SU-DHL-6 (cell line): ENCODE data around the gene INSL3.

Experiments used
- H2AFZ ChIP-seq: fragments of 200-600 bp; sonication (generic); 2 replicates; pipeline ENCODE4 v1.6.1; 2014; ENCODE audit warnings: low read depth, mild to moderate bottlenecking, moderate library complexity, mixed read lengths, antibody characterized with exemption, low read length; ENCODE audit not compliant: severe bottlenecking
- H3F3A ChIP-seq: fragments of 200-600 bp; shearing (Covaris generic); 2 replicates; pipeline ENCODE4 v1.6.0; 2016; ENCODE audit warnings: antibody characterized with exemption, mild to moderate bottlenecking; ENCODE audit not compliant: insufficient read depth
- H3K27ac ChIP-seq: fragments of 200-600 bp; sonication (generic); 2 replicates; pipeline ENCODE4 v1.5.1; 2016; ENCODE audit warnings: low read depth, mild to moderate bottlenecking, low read length, moderate library complexity, mixed read lengths
- H3K27me3 ChIP-seq: fragments of 200-600 bp; sonication (generic), shearing (Covaris generic); 2 replicates; pipeline ENCODE4 v1.6.0; 2014; ENCODE audit warnings: mild to moderate bottlenecking, low read length
- H3K36me3 ChIP-seq: fragments of 200-600 bp; sonication (generic); 2 replicates; pipeline ENCODE4 v1.6.1; 2014; ENCODE audit warnings: mild to moderate bottlenecking, low read length, mixed read lengths
- H3K4me2 ChIP-seq: fragments of 300-600, 200-600 bp; shearing (Covaris generic), sonication (generic); 2 replicates; pipeline ENCODE4 v1.6.0; 2014; ENCODE audit warnings: low read length, low read depth, mild to moderate bottlenecking; ENCODE audit not compliant: poor library complexity, severe bottlenecking
- H3K4me3 ChIP-seq: fragments of 200-600 bp; sonication (generic); 2 replicates; pipeline ENCODE4 v1.5.1; 2014; ENCODE audit warnings: antibody characterized with exemption, low read length, mild to moderate bottlenecking, mixed read lengths; ENCODE audit not compliant: insufficient read depth, poor library complexity, severe bottlenecking
- H3K79me2 ChIP-seq: fragments of 200-600 bp; sonication (generic); 2 replicates; pipeline ENCODE4 v1.6.1; 2014; ENCODE audit warnings: mild to moderate bottlenecking, low read length, moderate library complexity; ENCODE audit not compliant: insufficient read depth
- H3K9ac ChIP-seq: fragments of 200-600 bp; sonication (generic); 2 replicates; pipeline ENCODE4 v1.7.0; 2014; ENCODE audit warnings: mild to moderate bottlenecking, low read length
- H3K9me2 ChIP-seq: fragments of 200-600 bp; sonication (generic); replicated peaks from 2 replicates; pipeline ENCODE4 v1.6.1; 2014; ENCODE audit warnings: low read length; ENCODE audit not compliant: insufficient read depth
- H3K9me3 ChIP-seq: fragments of 200-600 bp; sonication (generic); 2 replicates; pipeline ENCODE4 v1.6.1; 2014; ENCODE audit warnings: low read length, mixed read lengths; ENCODE audit not compliant: insufficient read depth
- H4K20me1 ChIP-seq: fragments of 200-600 bp; sonication (generic); 2 replicates; pipeline ENCODE4 v1.6.1; 2014; ENCODE audit warnings: low read depth, mild to moderate bottlenecking, antibody characterized with exemption, low read length, moderate library complexity, mixed read lengths
- CTCF ChIP-seq: fragments of 200-600 bp; sonication (generic); IDR thresholded peaks from one replicate; pipeline ENCODE4 v1.5.1; 2017; ENCODE audit warnings: antibody characterized with exemption, mild to moderate bottlenecking, low read length, moderate library complexity; ENCODE audit not compliant: insufficient read depth, poor library complexity, severe bottlenecking
- EZH2phosphoT487 ChIP-seq: fragments of 200-600 bp; sonication (generic), shearing (Covaris generic); conservative IDR thresholded peaks from 2 replicates; pipeline ENCODE4 v1.6.1; 2018; ENCODE audit warnings: mild to moderate bottlenecking, antibody characterized with exemption, low read length, moderate library complexity, mixed read lengths

INSL3 gene

GRCh38 chr19:17831419-17831888, 10.1 kb upstream of the INSL3 start:
- H4K20me1 ChIP-seq: no peaks in the 10 kb centered on the region
- no peaks in the 10 kb centered on the region for H3K27me3 ChIP-seq
- no peak for TF ChIP-seq CTCF
- TF ChIP-seq EZH2phosphoT487: no peak
- H3K4me3 ChIP-seq: no peak overlapping the region
- no peak overlapping the region for H2AFZ ChIP-seq
- H3K79me2 ChIP-seq: no peaks in the 10 kb centered on the region
- no peak overlapping the region for H3K27ac ChIP-seq
- no peak overlapping the region for H3K4me2 ChIP-seq
- no peaks in the 10 kb centered on the region for H3K9me3 ChIP-seq
- no peaks in the 10 kb centered on the region for H3F3A ChIP-seq
- H3K36me3 ChIP-seq: no peaks in the 10 kb centered on the region
- no peaks in the 10 kb centered on the region for H3K9me2 ChIP-seq
- H3K9ac ChIP-seq: no peak overlapping the region

GRCh38 chr19:17830567-17831418, 9.5 kb upstream of the INSL3 start:
- no peak for TF ChIP-seq EZH2phosphoT487
- Histone ChIP-seq H4K20me1 (no peaks in the 10 kb centered on the region), H3K9me2 (no peaks in the 10 kb centered on the region), H3F3A (no peaks in the 10 kb centered on the region), H3K27ac (no peak overlapping the region), H3K9ac (no peak overlapping the region), H3K36me3 (no peaks in the 10 kb centered on the region), H3K79me2 (no peaks in the 10 kb centered on the region), H3K4me2 (no peak overlapping the region), H3K27me3 (no peaks in the 10 kb centered on the region), H2AFZ (no peak overlapping the region), H3K9me3 (no peaks in the 10 kb centered on the region), H3K4me3 (no peak overlapping the region)

GRCh38 chr19:17829855-17830566, 8.7 kb upstream of the INSL3 start:
- no peak overlapping the region for H3K4me3 ChIP-seq
- TF ChIP-seq CTCF (no peak), EZH2phosphoT487 (no peak)
- H3F3A ChIP-seq: no peaks in the 10 kb centered on the region
- no peaks in the 10 kb centered on the region for H3K9me2 ChIP-seq
- no peak overlapping the region for H3K4me2 ChIP-seq
- no peaks in the 10 kb centered on the region for H3K79me2 ChIP-seq
- no peak overlapping the region for H2AFZ ChIP-seq
- no peak overlapping the region for H3K27ac ChIP-seq
- no peaks in the 10 kb centered on the region for H3K36me3 ChIP-seq
- H3K27me3 ChIP-seq: no peaks in the 10 kb centered on the region
- H4K20me1 ChIP-seq: no peaks in the 10 kb centered on the region
- no peaks in the 10 kb centered on the region for H3K9me3 ChIP-seq
- H3K9ac ChIP-seq: no peak overlapping the region
